HG02943 (cell line): ENCODE measurements around the gene NR1D1.

Source experiments
- ATAC-seq: cut with Tn5 transposase; IDR thresholded peaks from one replicate; pipeline ENCODE4 v1.9.1; 2021; ENCODE audit warnings: mild to moderate bottlenecking, low read depth, moderate library complexity; ENCODE audit not compliant: unreplicated experiment

The NR1D1 gene

DNA sequence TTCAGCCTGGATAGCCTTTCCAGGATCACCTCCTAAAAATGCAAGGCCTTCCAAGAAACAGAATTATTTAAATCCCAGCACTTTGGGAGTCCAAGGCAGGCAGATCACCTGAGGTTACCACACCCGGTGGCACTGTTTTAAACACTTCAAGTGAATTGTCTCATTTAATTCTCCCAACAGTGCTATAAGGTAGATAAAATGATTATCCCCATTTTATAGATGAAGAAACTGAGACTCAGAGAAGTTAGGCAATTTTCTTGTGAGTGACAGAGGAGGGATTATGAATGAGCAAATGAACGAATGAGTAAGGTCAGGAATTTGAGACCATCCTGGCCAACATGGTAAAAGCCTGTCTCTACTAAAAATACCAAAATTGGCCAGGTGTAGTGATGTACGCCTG lies 20.8 kb downstream of the NR1D1 start:
- ATAC-seq = no peak

DNA sequence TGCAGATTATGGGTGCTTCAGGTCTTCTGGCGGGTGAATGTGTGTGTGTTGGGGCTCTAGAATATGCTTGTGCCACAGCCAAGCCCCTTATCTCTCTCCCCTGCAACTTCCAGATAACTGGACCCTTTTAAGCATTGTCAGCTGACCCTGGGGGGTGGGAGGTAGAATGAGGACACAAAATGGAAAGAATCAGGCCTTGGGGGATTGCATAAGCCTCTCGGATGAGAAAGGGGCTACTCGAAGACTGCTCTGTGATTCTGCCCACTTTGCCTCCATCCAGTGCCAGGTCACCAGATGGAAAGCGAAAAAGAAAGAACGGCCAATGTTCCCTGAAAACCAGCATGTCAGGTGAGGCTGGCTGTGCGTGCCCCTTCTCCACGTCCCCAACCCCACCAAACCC lies 23.8 kb downstream of the NR1D1 start:
- ATAC-seq = no peak

DNA sequence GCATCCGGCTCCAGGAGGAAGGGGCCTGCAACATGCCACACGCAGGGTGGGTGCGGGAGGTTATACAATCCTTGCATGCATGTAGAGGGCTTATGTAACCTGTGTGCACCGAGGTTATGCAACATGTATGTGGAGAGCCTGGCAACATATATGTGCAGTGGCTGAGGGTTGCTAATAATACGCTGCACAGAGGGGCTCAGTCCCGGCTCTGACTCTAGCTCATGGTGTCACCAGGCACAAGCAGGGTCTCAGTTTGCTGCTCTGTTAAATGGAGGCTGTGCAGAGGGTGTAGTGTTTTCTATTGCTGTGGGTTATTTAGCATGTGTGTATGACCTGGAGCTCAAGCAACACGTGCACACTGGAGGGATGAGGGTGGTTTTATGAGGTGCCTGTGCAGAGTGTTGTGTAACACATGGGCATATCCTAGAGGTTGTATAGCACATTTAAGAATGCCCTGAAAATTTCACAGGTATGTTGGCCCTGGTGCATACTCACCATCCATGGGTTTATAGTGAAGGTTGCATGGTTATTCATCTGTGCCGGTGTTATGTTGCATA lies 24.4 kb downstream of the NR1D1 start:
- ATAC-seq = no peak

DNA sequence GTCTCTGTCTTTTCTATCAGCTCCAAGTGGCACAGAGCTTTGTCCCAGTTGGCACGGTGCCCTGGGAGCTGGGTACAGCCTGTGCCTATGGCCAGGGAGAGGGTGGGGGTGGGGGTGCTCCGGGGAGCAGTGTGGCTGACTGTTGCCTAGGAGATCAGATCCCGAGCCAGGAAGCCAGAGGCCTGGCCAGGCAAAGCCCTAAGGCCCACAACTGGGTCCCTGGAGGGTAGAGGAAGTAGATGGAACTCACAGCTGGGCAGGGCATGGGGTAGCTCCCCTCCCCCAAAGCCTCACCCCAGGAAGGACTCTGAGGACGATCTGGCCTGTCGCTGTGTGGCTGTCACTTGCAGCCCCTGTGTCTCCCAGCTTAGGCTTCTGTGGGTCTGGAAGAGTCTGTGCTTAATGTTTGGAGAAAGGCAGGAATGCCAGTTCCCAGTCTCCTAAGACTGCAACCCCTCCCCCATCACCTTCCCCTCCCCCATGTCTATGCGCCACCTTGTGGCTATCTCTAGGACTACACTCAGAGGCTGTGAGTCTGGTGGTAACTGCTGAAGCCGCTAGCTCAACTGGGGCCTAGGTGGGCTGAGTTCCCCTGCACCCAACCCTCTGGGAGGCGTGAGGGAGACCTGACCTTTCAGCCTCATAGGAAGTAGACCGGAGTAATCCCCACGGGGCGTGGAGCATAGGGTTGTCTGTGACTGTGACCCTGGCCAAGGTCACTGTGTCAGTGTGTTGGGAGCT lies 25.0 kb downstream of the NR1D1 start:
- ATAC-seq = no peak

DNA sequence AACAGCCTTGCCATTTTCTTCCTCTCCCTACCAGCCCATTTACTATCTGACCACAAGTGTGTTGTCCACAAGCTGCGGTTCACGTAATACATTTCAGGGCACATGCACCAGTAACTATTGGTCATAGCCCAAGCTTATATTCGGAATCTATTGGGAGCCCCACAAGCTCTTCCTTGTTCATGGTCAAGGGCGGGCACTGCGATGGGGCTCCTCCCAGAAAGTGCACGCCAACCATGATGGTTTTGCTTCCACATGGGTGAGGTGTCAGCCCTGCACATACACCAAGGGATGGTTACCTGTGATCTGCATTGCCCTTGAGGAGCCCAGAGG lies 25.6 kb downstream of the NR1D1 start:
- ATAC-seq = no peak

DNA sequence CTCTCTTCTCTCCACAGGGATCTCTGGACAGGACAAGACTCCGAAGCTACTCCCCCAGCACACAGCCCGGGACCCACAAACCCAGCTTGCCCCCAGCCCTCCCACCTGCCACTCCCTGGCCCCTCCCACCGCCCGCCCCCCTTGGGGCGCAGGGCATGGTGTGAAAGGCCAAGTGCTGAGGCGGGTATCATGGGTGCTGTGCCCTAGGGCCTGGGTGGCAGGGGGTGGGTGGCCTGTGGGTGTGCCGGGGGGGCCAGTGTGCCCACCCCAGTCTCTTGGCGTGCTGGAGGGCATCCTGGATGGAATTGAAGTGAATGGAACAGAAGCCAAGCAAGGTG lies 26.2 kb downstream of the NR1D1 start:
- no peak for ATAC-seq

DNA sequence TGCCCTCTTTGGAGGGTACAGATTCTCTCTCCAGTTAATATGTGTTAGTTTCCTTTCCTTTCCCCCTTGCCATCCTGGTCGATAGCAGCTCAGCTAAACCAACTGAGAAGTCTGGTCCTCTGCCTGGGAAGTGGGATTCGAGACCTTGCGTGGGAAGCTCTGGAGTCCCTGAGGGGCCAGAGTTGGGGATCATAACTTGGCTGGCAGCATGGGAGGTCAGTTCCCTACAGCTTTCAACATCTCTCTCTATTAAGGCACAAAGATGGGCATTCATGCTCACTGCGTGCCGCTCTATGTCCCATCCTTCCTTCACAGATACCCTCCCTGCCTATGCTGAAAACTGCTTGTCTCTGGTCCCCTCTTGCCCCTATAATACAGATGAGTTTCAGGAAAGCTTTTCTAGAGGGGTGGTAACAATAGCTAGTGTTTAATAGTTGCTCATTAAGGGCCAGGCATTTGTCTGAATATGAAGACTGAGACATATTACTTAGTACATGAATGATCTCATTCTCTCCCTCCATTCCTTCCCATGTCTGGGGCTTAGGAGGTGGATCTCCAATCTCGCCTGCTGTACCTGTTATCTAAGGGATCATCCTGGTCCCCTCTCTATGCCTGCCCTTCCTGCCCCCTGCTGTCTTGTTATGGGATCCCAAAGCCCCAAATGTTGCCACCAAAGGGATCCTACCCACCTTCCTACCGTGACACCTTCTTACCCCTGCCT lies 26.8 kb downstream of the NR1D1 start:
- ATAC-seq = no peak

DNA sequence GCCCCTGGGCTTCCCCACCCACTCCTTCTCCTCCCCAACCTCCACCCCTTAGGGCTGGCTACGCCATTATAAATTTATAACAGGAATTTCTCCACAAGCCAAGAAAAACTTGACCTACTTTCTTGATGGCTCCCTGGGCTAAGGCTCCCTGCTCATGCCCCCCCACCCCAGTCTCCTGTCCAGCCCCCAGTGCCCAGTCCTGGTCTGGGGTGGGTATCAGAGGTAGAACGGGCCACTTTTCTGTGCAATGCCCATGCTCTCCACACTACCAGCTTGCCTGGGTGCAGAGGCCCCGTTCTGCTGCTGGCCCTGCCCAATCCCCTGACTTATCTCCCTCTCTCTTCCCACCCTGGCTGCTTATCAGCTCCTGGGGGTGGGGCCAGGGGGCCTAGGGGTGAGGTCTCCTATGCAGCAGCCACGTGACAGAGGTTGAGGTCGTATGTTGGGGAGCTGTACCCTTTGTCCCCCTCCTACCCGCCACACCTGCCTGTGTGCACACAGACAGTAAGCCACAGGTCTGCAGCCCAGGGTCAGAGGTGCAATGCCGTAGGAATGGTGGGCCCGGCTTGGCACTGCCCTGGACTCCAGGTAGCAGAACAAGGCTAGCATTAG lies 27.5 kb downstream of the NR1D1 start:
- no peak for ATAC-seq

DNA sequence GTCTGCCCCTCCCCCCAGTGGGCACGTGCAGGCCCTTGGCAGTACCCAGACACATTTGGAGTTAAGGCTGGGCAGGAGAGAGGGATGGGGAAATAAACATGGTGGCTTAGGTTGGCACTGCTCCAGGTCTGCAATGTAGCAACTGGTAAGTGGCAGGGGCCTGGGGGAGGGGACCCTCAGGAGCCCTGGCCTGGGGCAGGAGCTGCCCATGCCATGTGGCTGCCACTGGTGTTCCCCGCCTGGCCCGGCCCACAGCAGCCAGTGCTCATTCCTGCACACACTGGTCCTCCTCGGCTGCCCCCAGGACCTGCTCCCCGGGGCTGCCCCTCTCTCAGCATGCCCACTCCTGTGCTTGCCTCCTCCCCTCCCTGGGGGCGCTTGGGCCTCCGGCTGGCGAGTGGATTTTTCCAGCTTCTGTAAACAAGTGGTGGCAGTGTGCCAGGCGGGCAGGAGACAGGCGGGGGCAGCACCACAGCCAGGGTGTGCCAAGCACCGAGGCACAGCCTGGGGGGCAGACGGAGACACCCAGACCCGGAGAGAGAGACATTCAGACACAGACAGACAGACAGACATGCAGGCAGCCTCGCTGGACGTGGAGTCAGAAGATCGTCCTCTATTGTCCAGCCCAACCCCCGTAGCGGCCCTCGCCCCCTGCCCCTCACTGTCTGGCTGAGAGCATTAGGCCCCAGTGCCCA lies 28.2 kb downstream of the NR1D1 start:
- no peak for ATAC-seq

DNA sequence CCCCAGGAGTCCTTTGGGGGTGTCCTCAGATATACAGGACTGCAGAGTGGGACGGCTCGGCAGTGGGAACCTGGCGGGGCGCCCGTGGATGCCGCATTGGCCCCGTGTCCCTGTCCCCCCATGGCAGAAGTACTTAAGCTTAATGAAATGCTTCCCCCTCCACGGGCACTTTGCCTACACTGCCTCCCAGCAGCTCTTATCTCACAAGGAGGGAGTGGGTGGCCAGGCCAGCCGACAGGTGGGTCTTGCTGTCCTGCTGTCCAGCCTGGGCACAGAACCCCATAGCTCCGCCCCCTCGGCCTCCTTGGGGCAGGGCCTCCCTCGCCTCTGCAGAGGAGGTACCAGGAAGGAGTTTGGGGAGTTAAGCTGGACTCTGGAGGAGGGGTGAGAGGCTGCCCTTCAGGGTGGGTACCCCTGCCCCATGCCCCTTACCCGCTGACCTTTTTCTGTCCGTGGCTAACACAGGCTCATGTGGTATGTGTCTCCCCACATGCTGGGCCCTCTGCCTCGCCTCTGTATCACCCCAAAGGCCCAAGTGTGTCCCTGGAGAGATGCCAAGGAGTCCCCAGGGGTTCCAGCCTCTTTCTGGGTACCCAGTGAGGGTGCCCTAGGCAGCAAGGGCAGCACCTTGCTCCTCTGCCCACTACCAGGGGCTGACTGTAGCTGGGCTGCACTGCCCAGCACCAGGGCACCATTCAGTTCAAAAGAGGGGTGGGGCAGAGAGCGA lies 28.9 kb downstream of the NR1D1 start:
- ATAC-seq = no peak

DNA sequence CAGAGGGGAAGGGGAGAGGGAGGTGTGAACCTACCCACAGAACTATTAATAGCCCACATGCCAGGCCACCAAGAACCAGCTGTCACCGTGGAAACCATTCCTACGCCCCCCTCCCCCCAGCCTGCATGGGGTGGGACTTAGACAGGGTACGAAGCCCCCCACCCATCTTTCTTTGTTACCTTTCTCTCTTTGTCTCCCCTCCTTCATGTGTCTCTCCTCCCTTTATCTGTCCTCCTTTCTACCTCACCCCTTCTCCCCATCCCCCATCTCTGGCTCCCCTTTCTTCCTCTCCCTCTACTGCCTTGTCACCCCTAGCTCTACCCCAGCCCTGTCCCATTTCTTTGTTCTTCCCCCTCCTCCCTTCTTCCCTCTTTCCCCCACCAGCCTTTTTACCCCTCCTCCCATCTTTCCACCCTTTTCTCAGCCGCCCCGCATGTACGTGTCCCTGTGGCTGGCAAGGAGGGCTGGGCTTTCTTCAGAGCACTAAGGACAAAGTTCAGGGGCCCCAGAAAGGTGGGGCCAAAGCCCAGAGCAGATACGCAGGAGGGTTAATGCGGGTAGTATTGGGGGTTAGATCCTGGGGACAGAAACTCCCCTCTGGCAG lies 29.6 kb downstream of the NR1D1 start:
- no peak for ATAC-seq

DNA sequence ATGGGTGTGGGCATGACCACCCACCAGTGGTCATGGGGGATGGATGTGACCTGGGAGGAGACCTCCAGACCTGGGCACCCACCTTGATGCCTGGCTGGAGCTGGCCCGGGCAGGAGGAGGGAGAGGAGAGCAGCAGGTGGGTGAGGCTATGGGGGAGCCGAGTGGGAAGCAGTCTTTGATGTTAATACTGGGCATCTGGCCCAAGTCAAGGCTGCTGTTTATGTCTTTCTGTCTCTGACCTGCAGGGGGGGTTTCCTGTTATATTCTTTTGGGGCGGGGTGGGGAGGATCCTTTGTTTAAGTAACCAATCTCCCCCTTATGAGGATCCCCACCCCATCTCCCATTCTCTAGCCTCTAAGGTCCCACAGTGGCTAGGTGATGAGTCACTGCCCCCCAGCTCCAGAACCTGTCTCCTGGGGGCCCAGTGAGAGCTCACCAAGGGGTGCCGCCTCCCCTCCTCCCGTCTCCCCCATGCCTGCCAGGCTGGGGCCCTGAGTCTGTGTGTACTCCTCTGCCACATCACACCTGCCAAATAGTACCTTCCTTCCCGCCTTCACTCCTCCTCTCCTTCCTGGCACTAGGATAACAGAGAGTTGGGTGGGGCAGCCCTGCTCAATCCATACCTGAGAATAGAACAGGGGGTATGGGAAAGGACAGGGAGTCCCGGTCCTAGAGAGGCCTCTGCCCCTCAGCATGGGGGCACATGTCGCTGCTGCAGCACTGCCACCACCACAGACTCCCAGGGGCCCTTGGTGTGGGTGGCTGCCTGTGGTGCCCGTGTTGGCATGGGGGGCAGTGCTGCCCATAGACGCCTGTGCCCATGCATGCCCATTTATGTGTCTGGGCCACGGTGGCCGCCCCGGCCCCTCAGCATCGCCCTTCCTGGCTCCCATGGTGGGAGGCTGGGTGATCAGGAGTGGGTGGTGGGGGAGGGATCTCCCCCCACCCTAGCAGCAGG lies 30.4 kb downstream of the NR1D1 start:
- ATAC-seq = no peak

DNA sequence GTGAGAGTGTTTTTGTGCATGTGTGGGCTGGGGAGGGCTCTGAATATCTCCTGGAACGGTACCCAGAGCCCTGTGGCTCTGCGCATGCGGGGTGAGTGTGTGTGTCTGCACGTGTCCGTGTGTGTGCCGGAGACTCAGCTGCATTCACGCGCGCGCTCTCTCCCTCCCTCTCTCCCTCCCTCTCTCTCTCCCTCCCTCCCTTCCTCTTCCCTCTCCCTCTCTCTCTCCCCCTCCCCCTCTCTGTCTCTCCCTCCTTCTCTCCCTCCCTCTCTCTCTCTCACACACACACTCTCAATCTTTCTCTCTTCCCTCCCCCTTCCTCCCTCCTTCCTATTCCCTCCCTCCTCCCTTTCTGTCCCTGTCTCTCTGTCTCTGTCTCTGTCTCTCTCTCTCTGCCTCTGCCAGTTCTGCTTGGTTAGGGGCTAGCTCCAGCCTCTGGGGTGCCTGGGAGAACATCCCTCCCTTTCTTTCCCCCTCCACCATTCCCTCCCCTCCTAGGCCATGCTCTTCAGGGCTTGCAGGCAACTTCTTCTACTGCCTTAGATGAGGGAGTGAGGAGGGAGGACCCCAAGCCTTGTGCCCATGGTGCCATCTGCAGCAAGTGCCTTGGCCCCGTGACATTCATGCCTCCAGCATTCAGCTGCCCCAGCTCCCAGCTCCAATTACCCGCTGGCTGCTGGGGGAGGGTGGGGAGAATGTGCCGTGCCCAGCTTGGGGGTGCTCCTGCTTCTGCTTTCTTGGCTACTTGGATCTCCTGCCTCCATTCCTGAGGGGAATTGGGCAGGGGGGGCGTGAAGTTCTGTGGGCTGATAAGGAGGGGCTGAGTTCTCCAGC lies 31.3 kb downstream of the NR1D1 start:
- no peak for ATAC-seq

DNA sequence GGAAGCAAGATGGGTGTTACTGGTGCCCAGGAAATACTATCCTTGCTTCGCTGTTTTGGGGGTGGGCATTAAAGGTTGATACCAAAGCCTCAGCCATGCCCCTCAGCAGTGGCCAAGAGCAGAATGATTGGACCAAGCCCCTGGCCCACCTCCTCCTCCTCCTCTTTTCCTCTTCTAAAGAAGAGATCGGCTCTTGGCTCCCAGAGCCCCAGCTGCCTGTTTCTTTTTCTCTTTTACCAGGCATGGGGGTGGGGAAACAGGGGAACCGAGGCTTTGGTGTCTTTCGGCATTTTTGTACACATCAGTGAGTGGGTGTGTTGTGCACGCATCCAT lies 31.8 kb downstream of the NR1D1 start:
- no peak for ATAC-seq

DNA sequence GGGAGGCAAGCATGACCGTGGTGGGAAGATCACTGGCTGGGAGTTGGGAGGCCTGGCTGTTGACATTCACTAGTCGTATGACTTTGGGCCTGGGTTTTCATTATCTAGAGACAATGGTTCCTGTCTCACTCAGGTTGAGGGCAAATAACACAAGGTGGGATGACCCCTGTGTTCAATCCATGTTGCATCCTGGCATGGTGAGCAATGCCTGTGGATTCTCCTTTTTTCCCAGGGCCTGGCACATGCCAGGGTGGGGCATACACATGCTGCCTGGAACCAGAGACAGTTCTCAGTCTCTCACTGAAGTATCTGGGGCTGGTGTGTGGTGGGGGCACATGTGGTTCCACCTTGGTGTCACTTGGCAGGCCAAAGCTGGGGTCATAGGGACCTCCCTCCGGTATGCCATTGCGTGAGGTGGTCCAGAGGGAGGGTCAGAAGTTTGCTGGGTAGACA lies 32.2 kb downstream of the NR1D1 start:
- no peak for ATAC-seq

DNA sequence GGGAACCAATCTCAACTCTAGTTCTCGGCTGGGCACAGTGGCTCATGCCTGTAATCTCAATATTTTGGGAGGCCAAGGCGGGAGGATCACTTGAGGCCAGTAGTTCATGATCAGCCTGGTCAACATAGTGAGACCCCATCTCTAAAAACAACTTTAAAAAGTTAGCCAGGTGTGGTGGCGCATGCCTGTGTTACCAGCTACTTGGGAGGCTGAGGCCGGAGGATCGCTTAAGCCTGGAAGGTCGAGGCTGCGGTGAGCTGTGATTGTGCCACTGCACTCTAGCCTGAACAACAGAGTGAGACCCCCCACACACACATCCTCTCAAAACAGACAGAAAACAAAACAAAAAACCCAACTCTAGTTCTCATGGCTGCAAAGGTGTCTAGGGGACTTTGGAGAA lies 32.7 kb downstream of the NR1D1 start:
- ATAC-seq = no peak

DNA sequence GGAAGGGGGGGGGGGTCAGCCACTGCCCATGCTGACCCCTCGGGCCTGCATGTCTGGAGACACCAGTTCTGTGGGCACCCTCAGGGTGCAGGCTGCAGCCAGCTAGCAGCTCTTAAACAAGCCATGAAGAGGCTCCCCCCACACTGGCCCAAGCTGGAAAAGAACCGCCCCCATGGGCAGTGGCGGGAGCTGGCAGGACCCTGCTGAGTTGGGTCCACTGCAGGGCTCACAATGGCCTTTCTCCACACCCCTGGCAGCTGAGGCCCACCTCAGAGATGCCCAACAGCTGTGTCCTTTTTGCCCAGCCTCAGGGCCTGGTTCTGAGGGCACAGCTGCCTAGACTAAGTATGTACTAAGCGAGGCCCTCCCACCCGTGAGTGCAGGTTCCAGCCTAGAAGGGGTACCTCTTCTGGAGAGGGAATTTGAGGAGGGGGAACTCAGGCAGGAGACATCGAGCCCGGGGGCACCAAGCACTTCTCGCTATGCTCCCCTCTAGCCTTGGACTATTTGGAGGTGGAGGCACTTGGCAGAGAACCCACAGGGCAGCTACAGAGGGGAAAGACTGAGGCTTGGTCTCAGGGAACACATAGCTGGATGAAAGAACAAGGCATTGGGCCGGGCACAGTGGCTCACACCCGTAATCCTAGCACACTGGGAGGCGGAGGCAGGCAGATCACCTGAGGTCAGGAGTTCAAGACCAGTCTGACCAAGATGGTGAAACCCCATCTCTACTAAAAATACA lies 34.4 kb downstream of the NR1D1 start:
- ATAC-seq = no peak
